Mesangial cell (primary cell): ENCODE results near the gene ZNF174. TPM values are rescaled to one million over a fixed set of nuclear protein-coding genes. Genes with fewer than 3 reads are reported as not detected.

Source experiments
- total RNA-seq: library from RNA; depleted of rRNA; stranded (reverse); fragments of >200 nt; gene quantifications from 2 replicates; pipeline ENCODE4 v1.2.3, GENCODE V29; 2015

ZNF174 gene
- total RNA-seq, result 8.5 and 15.6 TPM in 2 replicates

DNA sequence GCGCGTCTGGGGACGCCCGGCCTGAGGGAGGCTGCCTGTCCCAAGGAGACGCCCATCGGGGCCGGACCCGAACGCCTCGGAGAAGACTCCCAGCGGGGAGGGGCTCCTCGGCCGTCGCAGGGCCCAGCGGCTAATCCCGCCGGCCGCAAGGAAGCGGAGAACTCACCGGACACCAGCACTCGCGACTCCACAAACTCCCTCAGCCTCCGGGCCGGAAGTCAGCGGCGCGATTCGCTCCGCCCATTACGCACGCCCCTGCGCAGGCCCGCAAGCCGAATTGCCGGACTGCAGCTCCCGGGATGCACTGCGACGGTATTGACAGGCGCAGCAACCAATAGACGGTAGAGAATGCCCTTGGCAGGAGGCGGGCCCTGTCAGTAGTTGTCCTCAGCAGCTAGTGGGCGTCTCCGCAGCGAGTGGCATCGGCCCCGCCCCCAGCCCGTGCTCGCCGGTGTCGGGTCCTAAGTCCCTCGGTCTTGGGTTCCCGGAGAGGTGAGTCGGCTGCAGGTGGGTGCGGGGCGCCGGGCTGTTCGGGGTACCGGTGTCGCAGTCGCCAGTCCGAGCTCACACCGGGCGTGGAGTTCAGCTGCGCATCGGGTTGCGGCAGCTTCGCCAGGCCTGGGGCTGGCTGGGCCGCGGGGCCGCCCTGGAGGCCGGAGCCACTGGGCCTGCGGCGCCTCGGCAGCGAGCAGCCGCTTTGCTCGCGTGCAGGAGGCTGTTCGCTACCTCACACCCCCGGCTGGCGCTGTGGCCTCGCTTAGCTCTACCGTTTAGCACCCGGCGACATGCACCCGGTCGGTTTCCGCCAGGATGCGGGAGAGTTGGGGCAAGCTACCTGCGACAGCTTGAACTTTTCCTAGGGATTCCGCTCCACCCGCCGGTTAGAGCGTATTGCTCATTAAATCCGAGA, at the start of gene ZNF174, which contains the start of gene ZSCAN32:
Gene ZNF174, plus strand, starts transcription at position 437 of the 910 bp plus-strand sequence. CDS start 790 bp downstream, outside the sequence.
Gene ZSCAN32, minus strand, starts transcription at position 226 of the 910 bp plus-strand sequence. CDS start 3,447 bp downstream, outside the sequence.

GRCh38 chr16:3355589-3355988, 45.4 kb upstream of the ZNF174 start, which contains the start of gene OR2C1:
Gene OR2C1, plus strand, starts transcription at chr16:3355889. Its CDS starts 52 bp downstream, at chr16:3355941.

DNA sequence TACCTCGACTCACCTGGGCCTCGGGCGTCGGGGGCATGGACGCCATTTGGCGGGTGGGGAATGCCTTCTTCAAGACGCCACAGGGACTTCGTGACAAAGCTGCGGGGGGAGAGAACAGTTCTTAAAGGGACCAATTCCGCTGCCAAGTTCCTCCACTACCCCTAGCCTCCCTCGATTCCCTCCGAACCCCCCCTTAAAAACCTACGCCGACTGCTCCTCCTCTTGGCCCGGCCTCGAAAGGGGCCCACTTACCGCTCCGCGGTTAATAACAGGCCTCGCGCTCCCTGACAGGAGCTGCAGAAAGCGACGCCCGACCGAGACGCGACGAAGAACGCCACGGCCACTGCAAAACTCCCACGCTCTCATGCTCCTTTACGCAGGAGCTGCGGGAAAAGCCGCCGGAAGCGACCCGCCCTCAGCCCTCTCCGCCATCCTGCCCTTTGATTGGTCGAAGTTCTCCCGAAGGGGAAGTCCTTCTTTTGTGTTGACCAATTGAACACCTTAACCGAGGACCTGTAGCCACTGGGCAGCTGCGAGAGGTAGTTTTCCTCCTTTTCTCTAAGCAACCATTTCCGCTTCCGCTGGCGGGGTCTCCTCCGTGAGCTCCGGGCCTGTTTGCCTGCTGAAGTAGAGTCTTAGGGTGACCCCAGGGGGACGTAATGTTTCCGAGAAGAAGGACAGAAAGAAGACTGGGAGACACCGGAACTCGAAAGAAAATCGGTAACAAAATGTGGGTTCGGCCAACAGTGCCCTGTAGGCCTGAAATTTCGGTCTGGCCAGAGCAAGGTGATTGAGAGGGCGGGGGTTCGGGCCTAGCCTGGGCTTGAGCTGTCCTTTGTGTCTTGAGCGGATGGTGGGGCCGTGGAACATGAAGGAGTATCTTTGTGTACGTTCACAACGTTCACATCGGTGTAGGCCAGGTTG, 42.4 kb downstream of the ZNF174 start, which contains the start of the genes NAA60 and ZNF597:
Gene NAA60, plus strand, starts transcription at position 573 of the 924 bp plus-strand sequence. CDS start 32,548 bp downstream, outside the sequence.
Gene ZNF597, minus strand, starts transcription at position 397 of the 924 bp plus-strand sequence. Its CDS starts 351 bp downstream, at position 46.

Other genes starting within 250 kb of the ZNF174 start
- not detected in 2 replicates for gene OR1F1, start 213.0 kb upstream of the ZNF174 start, total RNA-seq
- 4.6 and 4.9 TPM in 2 replicates for gene ZNF200, start 166.1 kb upstream of the ZNF174 start, total RNA-seq
- gene MEFV, start 144.6 kb upstream of the ZNF174 start, total RNA-seq, result not detected in 2 replicates
- gene ZNF263, start 117.7 kb upstream of the ZNF174 start, total RNA-seq, result 19.9 and 29.3 TPM in 2 replicates
- 1.4 and 1.8 TPM in 2 replicates for gene TIGD7, start 95.8 kb upstream of the ZNF174 start, total RNA-seq
- 9.0 and 11.2 TPM in 2 replicates for gene ZNF75A, start 95.7 kb upstream of the ZNF174 start, total RNA-seq
- not detected in 2 replicates for gene OR2C1, start 45.3 kb upstream of the ZNF174 start, total RNA-seq
- gene ZSCAN32, start 211 bp upstream of the ZNF174 start, total RNA-seq, result 7.8 and 10.6 TPM in 2 replicates
- gene ZNF597, start 42.3 kb downstream of the ZNF174 start, total RNA-seq, result 1.1 and 1.4 TPM in 2 replicates
- 32.3 and 35.2 TPM in 2 replicates for gene NAA60, start 42.5 kb downstream of the ZNF174 start, total RNA-seq
- not detected in 2 replicates for gene C16orf90, start 94.3 kb downstream of the ZNF174 start, total RNA-seq
- 6.7 and 11.9 TPM in 2 replicates for gene CLUAP1, start 99.8 kb downstream of the ZNF174 start, total RNA-seq
- not detected in 2 replicates for gene NLRC3, start 176.2 kb downstream of the ZNF174 start, total RNA-seq
- 4.2 and 7.5 TPM in 2 replicates for gene SLX4, start 210.4 kb downstream of the ZNF174 start, total RNA-seq